Endothelial cell of umbilical vein (primary cell): ENCODE measurements around the gene AKAP8L.

Experiments used
- EZH2 ChIP-seq: IDR thresholded peaks from 2 replicates; pipeline ENCODE4 v1.6.1; 2012; ENCODE audit warnings: borderline replicate concordance, low read depth, mild to moderate bottlenecking, moderate library complexity, low read length, inconsistent platforms; ENCODE audit not compliant: severe bottlenecking
- FOS ChIP-seq: IDR thresholded peaks from 2 replicates; pipeline ENCODE4 v1.6.1; 2011; ENCODE audit warnings: mild to moderate bottlenecking, low read length, moderate library complexity, borderline replicate concordance; ENCODE audit not compliant: insufficient read depth
- GATA2 ChIP-seq: IDR thresholded peaks from 2 replicates; pipeline ENCODE4 v1.7.0; 2011; ENCODE audit warnings: low read depth, mild to moderate bottlenecking, moderate library complexity, mixed read lengths, low read length; ENCODE audit not compliant: insufficient read length, insufficient read depth
- JUN ChIP-seq: IDR thresholded peaks from 2 replicates; pipeline ENCODE4 v1.6.1; 2011; ENCODE audit warnings: borderline replicate concordance, low read depth; ENCODE audit not compliant: insufficient read length, insufficient read depth
- MYC ChIP-seq: IDR thresholded peaks from one replicate; pipeline ENCODE4 v1.6.1; 2011; ENCODE audit warnings: mild to moderate bottlenecking, low read depth, low read length
- POLR2A ChIP-seq: IDR thresholded peaks from 2 replicates; pipeline ENCODE4 v1.6.1; 2012; ENCODE audit warnings: low read depth, mild to moderate bottlenecking, control low read depth, low read length
- POLR2AphosphoS5 ChIP-seq: IDR thresholded peaks from 2 replicates; pipeline ENCODE4 v1.6.1; 2012; ENCODE audit warnings: low read depth, mild to moderate bottlenecking, control low read depth, low read length, moderate library complexity; ENCODE audit not compliant: insufficient read depth
- TF ChIP-seq, protein P1 (sequence below), 2 donors: IDR thresholded peaks; 1 replicate in 1 of 2; 2 replicates in 1 of 2; pipeline ENCODE4 v1.5.1; 2011; ENCODE audit warnings: low read length in 2 of 2, mild to moderate bottlenecking in 2 of 2, moderate library complexity in 2 of 2, control low read depth in 1 of 2, inconsistent platforms in 1 of 2, low read depth in 1 of 2; ENCODE audit not compliant: insufficient read depth in 1 of 2; ENCODE audit errors: extremely low read depth in 1 of 2
- TF ChIP-seq, protein P2 (sequence below): IDR thresholded peaks from 2 replicates; pipeline ENCODE4 v1.6.1; 2011; ENCODE audit not compliant: insufficient read depth, insufficient read length

DNA sequence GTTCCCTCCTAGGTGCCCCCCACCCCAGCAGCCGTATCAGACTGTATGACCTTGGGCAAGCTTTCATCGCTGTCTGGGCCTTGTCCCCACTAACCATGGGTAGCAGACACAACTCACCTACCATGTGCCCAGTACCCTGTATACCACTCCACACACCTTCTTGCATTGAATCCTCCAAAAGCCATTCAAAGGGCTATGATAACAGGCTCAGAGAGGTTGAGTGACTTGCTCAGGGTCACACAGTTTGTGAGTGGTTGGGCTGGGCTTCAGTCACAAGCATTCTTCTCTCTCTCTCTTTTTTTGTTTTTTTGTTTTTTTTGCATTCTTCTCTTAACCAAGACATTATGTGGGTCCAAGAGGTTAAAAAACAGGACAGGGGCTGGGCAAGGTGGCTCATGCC, 42.9 kb upstream of the AKAP8L start:
- TF ChIP-seq, protein P1, sequence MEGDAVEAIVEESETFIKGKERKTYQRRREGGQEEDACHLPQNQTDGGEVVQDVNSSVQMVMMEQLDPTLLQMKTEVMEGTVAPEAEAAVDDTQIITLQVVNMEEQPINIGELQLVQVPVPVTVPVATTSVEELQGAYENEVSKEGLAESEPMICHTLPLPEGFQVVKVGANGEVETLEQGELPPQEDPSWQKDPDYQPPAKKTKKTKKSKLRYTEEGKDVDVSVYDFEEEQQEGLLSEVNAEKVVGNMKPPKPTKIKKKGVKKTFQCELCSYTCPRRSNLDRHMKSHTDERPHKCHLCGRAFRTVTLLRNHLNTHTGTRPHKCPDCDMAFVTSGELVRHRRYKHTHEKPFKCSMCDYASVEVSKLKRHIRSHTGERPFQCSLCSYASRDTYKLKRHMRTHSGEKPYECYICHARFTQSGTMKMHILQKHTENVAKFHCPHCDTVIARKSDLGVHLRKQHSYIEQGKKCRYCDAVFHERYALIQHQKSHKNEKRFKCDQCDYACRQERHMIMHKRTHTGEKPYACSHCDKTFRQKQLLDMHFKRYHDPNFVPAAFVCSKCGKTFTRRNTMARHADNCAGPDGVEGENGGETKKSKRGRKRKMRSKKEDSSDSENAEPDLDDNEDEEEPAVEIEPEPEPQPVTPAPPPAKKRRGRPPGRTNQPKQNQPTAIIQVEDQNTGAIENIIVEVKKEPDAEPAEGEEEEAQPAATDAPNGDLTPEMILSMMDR (IDR thresholded peaks at IDR 0.05; ENCODE audit: extremely low read depth in 1 of 2, insufficient read depth in 1 of 2, low read depth in 1 of 2, low read length in 2 of 2): no peak
- TF ChIP-seq POLR2A (no peak), EZH2 (no peak), POLR2AphosphoS5 (no peak), JUN (no peak), FOS (no peak), MYC (no peak), GATA2 (no peak)
- TF ChIP-seq, protein P2, sequence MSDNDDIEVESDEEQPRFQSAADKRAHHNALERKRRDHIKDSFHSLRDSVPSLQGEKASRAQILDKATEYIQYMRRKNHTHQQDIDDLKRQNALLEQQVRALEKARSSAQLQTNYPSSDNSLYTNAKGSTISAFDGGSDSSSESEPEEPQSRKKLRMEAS: no peak
